Femur (tissue), 1 donor: Measurements from ENCODE around the gene WWC1.
"Not testable (repeated sequence)": the region's sequence is repeated elsewhere in the genome, so short reads cannot be mapped to it uniquely, and the experiment has no call there.

Source experiments
- DNase-seq: peaks from one replicate; pipeline ENCODE4 v3.0.0-alpha.2; 2017

WWC1 gene

DNA sequence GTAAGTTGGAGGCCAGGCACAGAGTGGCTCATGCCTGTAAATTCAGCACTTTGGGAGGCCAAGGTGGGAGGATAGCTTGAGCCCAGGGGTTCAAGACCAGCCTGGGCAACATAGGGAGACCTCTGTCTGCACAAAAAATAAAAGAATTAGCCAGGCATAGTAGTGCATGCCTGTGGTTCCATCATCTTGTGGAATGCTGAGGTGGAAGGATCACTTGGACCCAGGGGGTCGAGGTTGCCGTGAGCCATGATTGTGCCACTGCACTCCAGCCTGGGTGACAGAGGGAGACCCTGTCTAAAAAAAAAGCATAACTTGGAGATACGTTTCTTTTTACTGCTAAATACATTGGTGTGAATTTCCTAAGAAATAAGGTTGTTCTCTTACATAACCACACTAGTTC, 19.1 kb downstream of the WWC1 start:
- DNase-seq: not testable (repeated sequence)

DNA sequence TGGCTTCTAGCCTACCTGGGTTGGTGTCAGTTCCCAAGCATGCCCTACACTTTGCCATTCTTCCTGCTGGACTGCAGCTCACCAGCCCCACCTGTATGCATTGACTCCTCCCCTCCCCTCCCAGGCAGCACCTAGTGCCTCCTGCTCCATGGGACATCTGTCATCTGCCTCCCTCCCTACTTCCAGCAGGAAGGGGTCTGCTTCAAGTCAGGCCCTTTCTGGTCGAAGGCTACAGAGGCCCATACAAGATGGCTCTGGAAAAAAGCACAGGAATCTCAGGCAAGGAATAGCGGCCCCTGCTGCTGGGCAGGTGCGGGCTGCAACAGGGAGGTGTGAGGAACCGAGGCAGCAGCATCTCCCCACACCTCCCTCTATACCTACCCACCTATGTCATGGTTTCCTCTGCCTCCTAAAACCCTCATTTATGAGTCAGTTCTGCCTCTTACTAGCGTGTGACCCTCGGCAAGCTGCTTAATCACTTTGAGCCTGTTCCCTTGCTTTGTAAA, 19.7 kb downstream of the WWC1 start:
- no peak for DNase-seq

GRCh38 chr5:168312606-168313295, 21.3 kb downstream of the WWC1 start:
- DNase-seq: no peak

DNA sequence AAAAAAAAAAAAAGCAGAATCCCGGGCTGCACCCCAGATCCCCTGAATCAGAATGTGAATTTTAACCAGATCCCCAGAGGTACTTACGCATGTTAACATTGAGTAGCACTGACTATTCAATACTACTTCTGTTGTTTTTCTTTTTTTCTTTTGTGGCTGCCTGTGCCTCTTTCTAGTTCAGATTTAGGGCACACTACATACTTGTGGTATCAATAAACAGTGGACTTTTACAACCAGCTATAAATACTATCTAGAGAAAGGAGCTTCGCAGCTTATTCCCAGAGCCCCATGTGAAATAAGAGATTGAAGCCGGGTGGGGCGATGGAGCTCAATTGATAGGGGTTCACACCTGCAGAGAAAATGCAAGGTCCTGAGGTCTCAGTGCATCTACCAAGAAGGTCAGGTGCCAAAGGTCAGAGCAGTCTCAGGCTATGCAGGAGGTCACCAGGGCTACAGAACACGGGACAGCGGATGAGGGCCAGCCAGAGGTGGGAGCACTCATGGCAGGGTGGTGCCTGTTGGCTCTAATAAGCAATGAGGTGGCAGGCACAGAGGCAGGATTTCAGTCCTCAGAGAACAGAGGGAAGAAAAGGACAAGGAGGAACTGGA, 22.3 kb downstream of the WWC1 start:
- DNase-seq: no peak

GRCh38 chr5:168314735-168315411, 23.4 kb downstream of the WWC1 start:
- no peak for DNase-seq

DNA sequence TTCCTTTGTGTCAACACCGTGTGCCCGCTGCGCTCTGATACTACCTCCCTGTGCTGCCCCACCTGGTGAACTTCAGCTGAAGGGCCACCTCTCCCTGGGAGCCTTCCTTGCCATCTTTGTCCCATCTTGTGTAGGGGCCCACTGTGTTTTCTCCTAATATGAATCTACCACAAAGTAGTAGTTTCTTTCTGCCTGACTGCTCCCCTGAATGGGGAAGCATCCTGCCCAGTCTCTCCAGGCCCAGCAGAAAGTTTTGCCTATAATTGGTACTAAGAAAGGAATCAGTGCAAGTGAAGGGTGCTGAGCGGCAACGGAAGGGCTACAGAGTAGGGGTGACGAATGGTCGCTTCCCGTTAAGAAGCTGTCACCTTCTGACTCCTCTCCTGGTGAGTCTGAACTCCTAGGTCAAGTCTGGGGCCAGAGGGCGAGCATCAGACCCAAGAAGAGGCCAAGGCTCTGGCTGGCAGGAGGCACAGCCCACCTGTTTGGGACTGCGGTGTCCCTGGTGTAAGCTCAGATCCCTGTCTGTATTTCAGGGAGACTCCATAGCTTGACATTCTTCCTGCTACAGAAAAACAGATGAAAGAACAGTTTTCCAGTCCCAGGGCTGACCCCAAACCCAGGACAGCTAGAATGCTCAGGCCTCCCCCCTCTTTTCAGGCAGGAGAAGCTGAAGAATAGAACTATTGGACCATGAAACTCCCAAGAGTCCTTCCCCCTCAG, 24.1 kb downstream of the WWC1 start:
- no peak for DNase-seq

DNA sequence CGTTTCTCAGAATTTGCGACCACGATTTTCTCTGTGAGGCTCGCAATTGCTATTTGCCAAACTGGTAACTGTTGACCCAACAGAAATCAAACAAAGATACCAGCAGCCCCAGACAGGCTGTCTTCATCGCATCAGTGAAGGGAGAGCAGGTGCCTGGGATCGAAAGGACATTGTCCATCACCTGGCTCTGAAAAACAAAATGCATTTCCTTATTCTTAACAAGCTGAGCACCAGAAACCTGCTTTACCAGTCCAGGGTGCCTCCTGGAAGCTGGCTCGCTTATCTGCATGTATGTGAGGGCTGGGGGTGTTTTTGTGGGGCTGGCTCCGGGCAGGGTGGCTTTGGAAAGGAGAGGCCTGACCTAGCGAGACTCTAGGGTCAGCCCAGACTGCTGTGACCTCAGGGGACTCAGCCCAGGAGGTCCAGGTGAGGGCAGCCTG, 24.7 kb downstream of the WWC1 start:
- DNase-seq: no peak

DNA sequence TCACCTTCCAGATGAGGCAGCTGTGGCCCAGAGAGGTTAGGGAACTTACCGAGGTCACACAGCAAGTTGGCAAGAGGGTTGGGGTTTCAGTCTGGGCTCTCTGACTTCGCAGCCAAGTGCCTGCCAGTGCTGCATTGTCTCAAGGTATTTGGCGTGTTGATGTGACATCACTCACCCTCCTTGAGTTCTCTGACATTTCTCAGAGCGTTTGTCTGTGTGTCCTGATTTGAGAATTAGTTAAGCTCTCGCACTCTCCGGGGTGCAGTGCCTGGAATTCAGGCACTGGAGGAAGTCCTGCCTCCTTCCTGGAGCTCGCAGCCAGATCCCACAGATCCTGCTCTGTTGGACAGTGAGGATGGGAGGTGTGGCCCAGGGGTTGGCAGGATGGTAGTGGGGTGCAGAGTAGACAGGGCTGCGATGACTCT, 25.7 kb downstream of the WWC1 start:
- DNase-seq: no peak

DNA sequence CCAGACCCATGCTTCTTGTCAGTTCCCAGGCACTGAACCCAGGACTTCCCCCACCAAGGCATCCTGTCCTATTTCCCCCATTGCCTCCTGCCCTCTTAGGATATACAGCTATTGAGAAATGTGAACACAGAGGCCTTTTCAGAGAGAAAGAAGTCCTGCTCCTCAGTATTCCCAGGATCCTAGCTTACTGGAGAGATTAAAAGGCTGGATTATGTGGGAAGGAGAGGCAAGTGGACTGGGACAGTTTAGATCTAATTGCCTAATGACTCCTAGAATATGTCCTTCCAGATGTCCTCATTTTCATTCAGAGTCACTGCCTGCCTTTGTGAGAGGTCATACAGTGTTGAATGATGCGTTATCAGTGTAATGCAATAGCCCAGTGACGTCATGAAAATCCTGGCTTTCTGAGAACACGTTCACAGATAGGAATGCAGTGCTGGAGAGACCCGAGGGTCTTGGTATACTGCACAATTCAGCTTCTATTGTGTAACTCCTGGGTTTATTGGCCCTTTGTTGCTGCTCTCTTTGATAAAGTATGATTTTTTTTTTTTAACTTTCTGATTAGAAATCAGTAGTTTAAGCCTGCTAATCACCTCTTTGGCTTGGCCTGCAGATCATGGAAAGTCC, 26.2 kb downstream of the WWC1 start:
- no peak for DNase-seq

GRCh38 chr5:168318240-168318639, 26.8 kb downstream of the WWC1 start:
- DNase-seq: no peak

- no peak for DNase-seq
Measured at GRCh38 chr5:168319774-168320173, 28.3 kb downstream of the WWC1 start.

DNA sequence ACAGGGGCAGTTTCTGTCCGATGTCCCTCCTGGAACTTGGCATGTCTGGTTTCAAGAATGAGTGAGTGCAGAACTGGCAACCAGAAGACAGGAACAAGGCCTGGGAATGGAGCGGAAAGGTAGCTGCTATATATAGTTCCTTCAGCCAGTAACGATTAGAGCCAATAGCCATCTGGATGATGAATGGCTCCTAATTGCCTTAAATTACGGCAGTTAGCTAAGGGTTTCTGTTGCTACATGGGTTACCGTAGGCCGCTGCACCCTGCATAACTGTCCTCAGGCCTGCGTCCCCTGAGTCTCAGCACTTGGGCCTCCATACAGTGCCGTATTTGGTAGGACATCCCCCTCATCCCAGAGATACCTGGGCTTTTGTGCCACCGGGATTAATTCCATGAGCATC, 29.4 kb downstream of the WWC1 start:
- no peak for DNase-seq

GRCh38 chr5:168324859-168325630, 33.6 kb downstream of the WWC1 start:
- DNase-seq: no peak

- DNase-seq: no peak
Measured at GRCh38 chr5:168327019-168327421, 35.6 kb downstream of the WWC1 start.

GRCh38 chr5:168327451-168327850, 36.0 kb downstream of the WWC1 start:
- no peak for DNase-seq

DNA sequence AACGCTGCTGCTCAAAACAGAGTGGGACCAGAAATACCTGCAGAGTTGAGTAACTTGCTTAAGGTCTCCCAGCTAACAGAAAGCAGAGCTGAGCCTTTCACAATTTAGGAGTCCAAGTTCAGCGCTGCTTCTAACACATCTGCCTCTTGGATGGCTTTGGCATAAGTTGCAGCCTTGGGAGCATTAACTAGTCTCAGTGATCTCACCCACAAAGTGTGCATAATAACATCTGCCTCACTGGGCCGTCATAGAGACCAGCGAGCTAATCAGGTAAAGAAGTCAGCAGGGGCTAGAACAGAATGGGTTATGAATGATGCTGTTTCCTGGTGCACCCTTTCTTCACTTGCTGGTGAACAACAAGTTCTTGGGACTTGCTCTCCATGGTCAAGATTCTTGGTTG, 36.5 kb downstream of the WWC1 start:
- no peak for DNase-seq

DNA sequence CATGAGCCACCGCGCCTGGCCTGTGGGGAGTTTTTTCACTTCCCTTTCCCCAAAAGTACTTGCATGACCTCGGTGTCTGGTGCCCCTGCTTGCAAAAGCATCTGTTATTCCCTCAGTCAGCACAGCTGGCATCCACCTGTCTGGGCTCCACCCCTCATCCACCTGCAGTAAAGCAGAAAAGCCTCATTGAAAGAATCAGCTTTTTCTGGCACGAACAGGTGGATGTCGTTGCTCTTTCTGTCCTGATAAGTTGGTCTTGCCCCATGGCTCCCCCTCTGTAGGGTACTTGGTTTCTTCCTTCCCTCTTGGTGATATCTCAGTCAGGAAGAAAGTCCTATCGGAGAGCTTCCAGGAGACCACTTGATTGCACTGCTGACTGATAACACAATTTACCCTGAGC, 37.4 kb downstream of the WWC1 start:
- DNase-seq: no peak

- no peak for DNase-seq
Measured at GRCh38 chr5:168329302-168329701, 37.9 kb downstream of the WWC1 start.

DNA sequence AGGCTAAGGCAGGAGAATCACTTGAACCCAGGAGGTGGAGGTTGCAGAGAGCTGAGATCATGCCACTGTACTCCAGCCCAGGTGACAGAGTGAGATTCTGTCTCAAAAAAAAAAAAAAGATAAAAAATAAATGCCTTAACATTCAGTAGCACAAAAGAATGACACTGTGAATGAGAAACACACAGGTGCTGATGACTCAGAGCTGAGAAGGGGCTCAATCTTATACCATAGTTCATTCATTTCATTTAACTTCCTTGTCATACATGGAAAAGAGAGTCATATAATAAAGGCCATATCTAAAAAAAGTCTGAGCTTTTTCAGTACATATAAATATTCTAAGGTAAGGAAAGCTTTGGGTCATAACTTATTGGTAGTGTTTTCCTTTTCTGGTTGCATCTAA, 40.6 kb downstream of the WWC1 start:
- no peak for DNase-seq

- DNase-seq: no peak
Measured at GRCh38 chr5:168334280-168334679, 42.8 kb downstream of the WWC1 start.

GRCh38 chr5:168334695-168335094, 43.2 kb downstream of the WWC1 start:
- peak; percentile 31 for DNase-seq

- no peak for DNase-seq
Measured at GRCh38 chr5:168337361-168337760, 45.9 kb downstream of the WWC1 start.
